Fibroblast of skin of right quadriceps (primary cell): ENCODE measurements around the gene NSMCE4A.
"Not testable (repeated sequence)": the region's sequence is repeated elsewhere in the genome, so short reads cannot be mapped to it uniquely, and the experiment has no call there.

Experiments
- DNase-seq: peaks from one replicate; pipeline ENCODE4 v3.0.0-alpha.2; 2013

The NSMCE4A gene

GRCh38 chr10:121935702-121936101 is 39.3 kb downstream of the NSMCE4A start:
- DNase-seq, result no peak

GRCh38 chr10:121930268-121931085 is 44.5 kb downstream of the NSMCE4A start:
- not testable (repeated sequence) for DNase-seq

- DNase-seq, result not testable (repeated sequence)
These were observed 45.3 kb downstream of the NSMCE4A start for GRCh38 chr10:121929585-121930267.

GRCh38 chr10:121928528-121928884 is 46.5 kb downstream of the NSMCE4A start:
- DNase-seq, result no peak

- peak; percentile 94 for DNase-seq
These were observed 47.0 kb downstream of the NSMCE4A start, which contains the start of gene ATE1 for GRCh38 chr10:121927841-121928527. ATE1 (minus strand) TSS chr10:121928031; CDS start chr10:121927949, 82 bp downstream.

GRCh38 chr10:121927318-121927840 is 47.6 kb downstream of the NSMCE4A start:
- DNase-seq, result peak; percentile 31

GRCh38 chr10:121926671-121927317 is 48.2 kb downstream of the NSMCE4A start:
- DNase-seq, result peak; percentile 8

GRCh38 chr10:121926157-121926556 is 48.9 kb downstream of the NSMCE4A start:
- DNase-seq, result no peak

- no peak for DNase-seq
These were observed 53.6 kb downstream of the NSMCE4A start for GRCh38 chr10:121921238-121921931.

GRCh38 chr10:121919666-121920065 is 55.4 kb downstream of the NSMCE4A start:
- no peak for DNase-seq

- not testable (repeated sequence) for DNase-seq
These were observed 56.2 kb downstream of the NSMCE4A start for GRCh38 chr10:121918800-121919199.

- no peak for DNase-seq
These were observed 60.4 kb downstream of the NSMCE4A start for GRCh38 chr10:121914661-121915060.

- DNase-seq, result no peak
These were observed 63.7 kb downstream of the NSMCE4A start for GRCh38 chr10:121911421-121911697.

GRCh38 chr10:121910673-121911420 is 64.2 kb downstream of the NSMCE4A start:
- peak; percentile 9 for DNase-seq
